Kidney capillary endothelial cell (primary cell): Measurements from ENCODE around the gene CCM2.

ENCODE experiments used
- DNase-seq: peaks from one replicate; pipeline ENCODE4 v3.0.0-alpha.2; 2018; ENCODE audit warnings: low spot score

The CCM2 gene

GRCh38 chr7:45123913-45124710, 124.1 kb downstream of the CCM2 start:
- DNase-seq = no peak

GRCh38 chr7:45125193-45125904, 125.3 kb downstream of the CCM2 start:
- no peak for DNase-seq
